ENCODE measurements around the gene MLLT6. TPM values are rescaled to one million over a fixed set of nuclear protein-coding genes. Genes with fewer than 3 reads are reported as not detected.

MLLT6 gene
- total and polyA plus RNA-seq, 10 of the 15 experiments (the other 5 are each of a cell fraction or from before 2014, with no cell fraction given), result 4.8 to 105 (median 36.3) TPM

DNA sequence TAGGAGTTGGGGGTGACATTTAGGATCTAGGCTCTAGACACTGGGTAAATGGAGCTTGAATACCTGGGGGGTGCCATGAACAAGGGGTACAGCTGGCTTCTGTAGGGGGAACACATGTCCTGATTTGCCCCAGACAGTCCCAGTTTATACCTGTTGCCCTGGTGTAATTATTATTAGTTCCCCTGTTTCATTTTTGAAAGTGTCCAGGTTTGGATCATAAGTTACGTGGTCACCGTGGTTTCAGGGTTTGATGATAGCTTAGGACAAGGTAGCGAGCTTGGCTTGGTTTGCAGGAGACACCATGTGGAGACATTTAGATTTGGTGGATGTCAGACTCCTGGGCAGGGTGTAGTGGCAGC lies 5.5 kb downstream of the MLLT6 start:
- 100% methylated on average over 3 of the region's 3 CpGs for WGBS (ENCODE audit: insufficient coverage, insufficient replicate concordance, low lambda C conversion rate, missing lambda C conversion rate)
- ChIA-PET SMC1A (ENCODE audit: uncharacterized antibody, unreplicated experiment) (interaction anchor here (1.1 to 2.4 kb wide), 3 partner anchors 18 to 32 kb away, joined by 4 to 7 read pairs (median 5); partner anchors contain the start of gene CISD3), RAD21 (ENCODE audit: unreplicated experiment) (interaction anchor here (0.8 to 1.2 kb wide), 2 partner anchors 24 to 34 kb away, joined by 3 to 4 read pairs; no protein-coding TSS in a partner anchor), CTCF (interaction anchor here (1.0 to 2.2 kb wide), 3 partner anchors 21 to 34 kb away, joined by 3 to 7 read pairs (median 5); no protein-coding TSS in a partner anchor), POLR2A (interaction anchor here (1.1 kb wide), 1 partner anchor 115 kb away, joined by 3 read pairs; no protein-coding TSS in a partner anchor)
- Histone ChIP-seq H3K79me2 (ENCODE audit: control insufficient read depth, insufficient read depth, low read length) (peaks cover 37% of the 10 kb centered on the region), H3K9ac (ENCODE audit: control insufficient read depth, insufficient read depth, low read length) (no peak overlapping the region), H2AFZ (ENCODE audit: control insufficient read depth, low read depth, low read length) (no peak overlapping the region), H3K36me3 (ENCODE audit: control insufficient read depth in 2 of 2, insufficient read depth in 2 of 2, low read length in 1 of 2) (peaks cover 22 to 41% of the 10 kb centered on the region in 2 experiments), H3K4me1 (ENCODE audit: control insufficient read depth, insufficient read depth, low read length) (peaks cover 18% of the 10 kb centered on the region), H3K27me3 (replicated peaks in 1 of 2; ENCODE audit: control insufficient read depth in 2 of 2, insufficient read depth in 2 of 2, low read length in 1 of 2) (no peaks in the 10 kb centered on the region), H3K4me2 (ENCODE audit: control insufficient read depth, insufficient read depth) (no peak overlapping the region), H3K27ac (ENCODE audit: control insufficient read depth, insufficient read depth) (no peak overlapping the region), H3K9me3 (replicated peaks; ENCODE audit: control insufficient read depth, insufficient read depth, low read length) (no peaks in the 10 kb centered on the region), H4K20me1 (ENCODE audit: control insufficient read depth, insufficient read depth) (no peaks in the 10 kb centered on the region), H3K4me3 (no peak overlapping the region)
- no TSS peak for BruUV-seq (replicated peaks)
- ATAC-seq (no peak), FAIRE-seq (no peak), DNase-seq (ENCODE audit: low read depth, low spot score) (no peak)
- TF ChIP-seq KLF5 (IDR thresholded peaks at IDR 0.05; ENCODE audit: partially characterized antibody), result no peak
- in situ Hi-C loops (cut with MboI), result no loop called here
- intact Hi-C loops (cut with micrococcal nuclease; ENCODE audit: unreplicated experiment), result no loop called here

DNA sequence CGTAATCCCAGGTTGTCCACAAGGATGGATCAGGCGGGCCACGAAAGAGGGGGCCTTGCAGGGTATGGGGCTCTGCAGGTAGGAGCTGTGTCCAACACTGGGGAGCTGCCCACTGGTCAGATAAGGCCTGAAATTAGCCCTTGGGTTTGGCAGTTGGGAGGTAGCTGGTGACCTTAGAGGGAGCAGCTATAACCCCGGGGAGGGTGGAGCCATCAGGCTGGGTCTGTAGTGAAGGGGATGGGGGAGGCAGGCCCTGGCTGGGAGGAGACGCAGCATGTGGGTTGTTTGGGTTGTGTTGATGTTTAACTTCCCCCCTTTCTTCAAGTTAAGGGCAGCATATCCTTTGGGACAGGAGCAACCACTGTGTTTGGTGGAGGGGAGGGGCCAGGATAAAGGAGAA lies 5.9 kb downstream of the MLLT6 start:
- ChIA-PET SMC1A (ENCODE audit: uncharacterized antibody, unreplicated experiment) (interaction anchor here (0.9 to 2.4 kb wide), 3 partner anchors 9 to 32 kb away, joined by 3 to 7 read pairs (median 5); no protein-coding TSS in a partner anchor), RAD21 (ENCODE audit: unreplicated experiment) (interaction anchor here (0.8 to 1.2 kb wide), 2 partner anchors 24 to 35 kb away, joined by 3 to 4 read pairs; no protein-coding TSS in a partner anchor), POLR2A (no interaction called here), CTCF (interaction anchor here (1.0 to 2.2 kb wide), 2 partner anchors 33 to 35 kb away, joined by 5 to 7 read pairs; no protein-coding TSS in a partner anchor)
- no peaks in the 10 kb centered on the region for H4K20me1 ChIP-seq (ENCODE audit: control insufficient read depth, insufficient read depth)
- H3K27me3 ChIP-seq (replicated peaks in 1 of 2; ENCODE audit: control insufficient read depth in 2 of 2, insufficient read depth in 2 of 2, low read length in 1 of 2), result no peaks in the 10 kb centered on the region
- no peak overlapping the region for H2AFZ ChIP-seq (ENCODE audit: control insufficient read depth, low read depth, low read length)
- no TSS peak for BruUV-seq (replicated peaks)
- no peak overlapping the region for H3K4me3 ChIP-seq
- no peak overlapping the region for H3K27ac ChIP-seq (ENCODE audit: control insufficient read depth, insufficient read depth)
- no peak for FAIRE-seq
- H3K79me2 ChIP-seq (ENCODE audit: control insufficient read depth, insufficient read depth, low read length), result peaks cover 33% of the 10 kb centered on the region
- no peak overlapping the region for H3K4me2 ChIP-seq (ENCODE audit: control insufficient read depth, insufficient read depth)
- no peak for DNase-seq (ENCODE audit: low read depth, low spot score)
- H3K9me3 ChIP-seq (replicated peaks; ENCODE audit: control insufficient read depth, insufficient read depth, low read length), result no peaks in the 10 kb centered on the region
- TF ChIP-seq SIX5 (IDR thresholded peaks at IDR 0.05; ENCODE audit: low read depth, low read length, severe bottlenecking) (no peak), IKZF2 (IDR thresholded peaks at IDR 0.05) (no peak), IRF4 (IDR thresholded peaks at IDR 0.05; ENCODE audit: low read depth, low read length) (no peak), BCL11A (IDR thresholded peaks at IDR 0.05; ENCODE audit: low read depth, low read length) (no peak), DPF2 (IDR thresholded peaks at IDR 0.05) (no peak), TCF7 (IDR thresholded peaks at IDR 0.05; ENCODE audit: borderline replicate concordance) (no peak), STAT3 (IDR thresholded peaks at IDR 0.05; ENCODE audit: low read depth, low read length) (no peak), PAX8 (IDR thresholded peaks at IDR 0.05) (no peak), TCF3 (IDR thresholded peaks at IDR 0.05; ENCODE audit: borderline replicate concordance, insufficient read depth, low read depth, low read length) (no peak), NR2C2 (IDR thresholded peaks at IDR 0.05; ENCODE audit: borderline replicate concordance, control insufficient read depth, insufficient read length, low read depth) (no peak), EP300 (IDR thresholded peaks at IDR 0.05; ENCODE audit: borderline replicate concordance in 1 of 2, control insufficient read depth in 1 of 2, low read depth in 2 of 2, low read length in 2 of 2) (no peak), ZNF622 (IDR thresholded peaks at IDR 0.05) (no peak)
- TF ChIP-seq, protein P1, sequence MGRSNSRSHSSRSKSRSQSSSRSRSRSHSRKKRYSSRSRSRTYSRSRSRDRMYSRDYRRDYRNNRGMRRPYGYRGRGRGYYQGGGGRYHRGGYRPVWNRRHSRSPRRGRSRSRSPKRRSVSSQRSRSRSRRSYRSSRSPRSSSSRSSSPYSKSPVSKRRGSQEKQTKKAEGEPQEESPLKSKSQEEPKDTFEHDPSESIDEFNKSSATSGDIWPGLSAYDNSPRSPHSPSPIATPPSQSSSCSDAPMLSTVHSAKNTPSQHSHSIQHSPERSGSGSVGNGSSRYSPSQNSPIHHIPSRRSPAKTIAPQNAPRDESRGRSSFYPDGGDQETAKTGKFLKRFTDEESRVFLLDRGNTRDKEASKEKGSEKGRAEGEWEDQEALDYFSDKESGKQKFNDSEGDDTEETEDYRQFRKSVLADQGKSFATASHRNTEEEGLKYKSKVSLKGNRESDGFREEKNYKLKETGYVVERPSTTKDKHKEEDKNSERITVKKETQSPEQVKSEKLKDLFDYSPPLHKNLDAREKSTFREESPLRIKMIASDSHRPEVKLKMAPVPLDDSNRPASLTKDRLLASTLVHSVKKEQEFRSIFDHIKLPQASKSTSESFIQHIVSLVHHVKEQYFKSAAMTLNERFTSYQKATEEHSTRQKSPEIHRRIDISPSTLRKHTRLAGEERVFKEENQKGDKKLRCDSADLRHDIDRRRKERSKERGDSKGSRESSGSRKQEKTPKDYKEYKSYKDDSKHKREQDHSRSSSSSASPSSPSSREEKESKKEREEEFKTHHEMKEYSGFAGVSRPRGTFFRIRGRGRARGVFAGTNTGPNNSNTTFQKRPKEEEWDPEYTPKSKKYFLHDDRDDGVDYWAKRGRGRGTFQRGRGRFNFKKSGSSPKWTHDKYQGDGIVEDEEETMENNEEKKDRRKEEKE (IDR thresholded peaks at IDR 0.05), result no peak
- in situ Hi-C loops (cut with MboI), result no loop called here
- intact Hi-C loops (cut with micrococcal nuclease; ENCODE audit: unreplicated experiment), result no loop called here
- H3K4me1 ChIP-seq (ENCODE audit: control insufficient read depth, insufficient read depth, low read length), result peaks cover 19% of the 10 kb centered on the region
- WGBS (ENCODE audit: insufficient coverage, insufficient replicate concordance, low lambda C conversion rate, missing lambda C conversion rate), result 79% methylated on average over 5 of the region's 5 CpGs
- H3K36me3 ChIP-seq (ENCODE audit: control insufficient read depth in 2 of 2, insufficient read depth in 2 of 2, low read length in 1 of 2), result peaks cover 22 to 44% of the 10 kb centered on the region in 2 experiments
- no peak overlapping the region for H3K9ac ChIP-seq (ENCODE audit: control insufficient read depth, insufficient read depth, low read length)
- ATAC-seq, result no peak
